GM12891 (cell line): Measurements from ENCODE around the gene VPS13A.
"Not testable (repeated sequence)": the region's sequence is repeated elsewhere in the genome, so short reads cannot be mapped to it uniquely, and the experiment has no call there.

Experiments
- DNase-seq: peaks from one replicate; pipeline ENCODE4 v3.0.0; 2011; ENCODE audit warnings: low spot score; ENCODE audit not compliant: insufficient read length
- FAIRE-seq: peaks from 2 replicates; lab custom pipeline; 2011; peaks lifted over from hg19 to GRCh38; lab: Jason Lieb, UNC
- PAX5 ChIP-seq: IDR thresholded peaks from 2 replicates; pipeline ENCODE4 v1.6.1; 2011; ENCODE audit warnings: low read length, moderate library complexity, mild to moderate bottlenecking; ENCODE audit not compliant: insufficient read depth, severe bottlenecking
- POLR2A ChIP-seq: IDR thresholded peaks from 2 replicates; pipeline ENCODE4 v1.6.1; 2011; ENCODE audit warnings: low read depth, low read length, control low read depth
- POLR2AphosphoS5 ChIP-seq: IDR thresholded peaks from 2 replicates; pipeline ENCODE4 v1.6.1; 2011; ENCODE audit warnings: low read depth, low read length, control low read depth
- POU2F2 ChIP-seq: IDR thresholded peaks from 2 replicates; pipeline ENCODE4 v1.6.1; 2011; ENCODE audit warnings: low read depth, mild to moderate bottlenecking, control low read depth, low read length, moderate library complexity
- SPI1 ChIP-seq: IDR thresholded peaks from 2 replicates; pipeline ENCODE4 v1.6.1; 2011; ENCODE audit warnings: low read depth, low read length, control low read depth
- TAF1 ChIP-seq: IDR thresholded peaks from 2 replicates; pipeline ENCODE4 v1.6.1; 2011; ENCODE audit warnings: low read depth, low read length, control low read depth

Gene VPS13A

GRCh38 chr9:77374266-77374665, 196.9 kb downstream of the VPS13A start:
- no peak for FAIRE-seq
- no peak for DNase-seq
- TF ChIP-seq SPI1, result no peak
- TF ChIP-seq POU2F2, result no peak
- TF ChIP-seq TAF1, result no peak
- TF ChIP-seq POLR2AphosphoS5, result no peak
- no peak for TF ChIP-seq PAX5
- TF ChIP-seq POLR2A, result no peak

GRCh38 chr9:77375956-77376532, 198.7 kb downstream of the VPS13A start:
- DNase-seq (no peak), FAIRE-seq (no peak)
- TF ChIP-seq SPI1, result no peak
- TF ChIP-seq TAF1, result no peak
- TF ChIP-seq PAX5, result no peak
- no peak for TF ChIP-seq POLR2A
- no peak for TF ChIP-seq POU2F2
- TF ChIP-seq POLR2AphosphoS5, result no peak

GRCh38 chr9:77384406-77384805, 207.1 kb downstream of the VPS13A start:
- no peak for DNase-seq
- TF ChIP-seq PAX5 (no peak), TAF1 (no peak), POLR2AphosphoS5 (no peak), SPI1 (no peak), POLR2A (no peak), POU2F2 (no peak)
- FAIRE-seq, result no peak

- FAIRE-seq, result no peak
- no peak for TF ChIP-seq POU2F2
- TF ChIP-seq SPI1, result no peak
- TF ChIP-seq POLR2A, result no peak
- TF ChIP-seq POLR2AphosphoS5, result no peak
- no peak for TF ChIP-seq TAF1
- TF ChIP-seq PAX5, result no peak
- DNase-seq, result no peak
Measured at GRCh38 chr9:77386187-77386586, 208.9 kb downstream of the VPS13A start.

GRCh38 chr9:77391834-77392233, 214.5 kb downstream of the VPS13A start:
- peak; percentile 26 for FAIRE-seq
- TF ChIP-seq POLR2AphosphoS5, result no peak
- TF ChIP-seq PAX5, result no peak
- TF ChIP-seq TAF1, result no peak
- no peak for TF ChIP-seq SPI1
- TF ChIP-seq POU2F2, result no peak
- no peak for TF ChIP-seq POLR2A
- no peak for DNase-seq

- FAIRE-seq (no peak), DNase-seq (no peak)
- TF ChIP-seq PAX5, result no peak
- no peak for TF ChIP-seq SPI1
- no peak for TF ChIP-seq POLR2A
- TF ChIP-seq POU2F2, result no peak
- no peak for TF ChIP-seq POLR2AphosphoS5
- no peak for TF ChIP-seq TAF1
Measured at GRCh38 chr9:77392328-77392727, 215.0 kb downstream of the VPS13A start.

GRCh38 chr9:77398581-77398980, 221.2 kb downstream of the VPS13A start:
- FAIRE-seq, DNase-seq: not testable (repeated sequence)

- TF ChIP-seq TAF1 (no peak), POLR2AphosphoS5 (no peak), PAX5 (no peak), SPI1 (no peak), POU2F2 (no peak)
- FAIRE-seq (no peak), DNase-seq (no peak)
Measured at GRCh38 chr9:77399964-77400363, 222.6 kb downstream of the VPS13A start.

GRCh38 chr9:77402286-77402685, 225.0 kb downstream of the VPS13A start:
- no peak for DNase-seq
- FAIRE-seq, result no peak
- no peak for TF ChIP-seq POU2F2
- no peak for TF ChIP-seq POLR2AphosphoS5
- no peak for TF ChIP-seq TAF1
- no peak for TF ChIP-seq POLR2A
- TF ChIP-seq SPI1, result no peak
- no peak for TF ChIP-seq PAX5

GRCh38 chr9:77403239-77403638, 225.9 kb downstream of the VPS13A start:
- FAIRE-seq, result no peak
- TF ChIP-seq POU2F2 (no peak), POLR2AphosphoS5 (no peak), POLR2A (no peak), PAX5 (no peak), TAF1 (no peak), SPI1 (no peak)
- no peak for DNase-seq

- not testable (repeated sequence) for FAIRE-seq, DNase-seq
Measured at GRCh38 chr9:77408521-77408920, 231.2 kb downstream of the VPS13A start.

GRCh38 chr9:77417566-77417965, 240.2 kb downstream of the VPS13A start:
- TF ChIP-seq TAF1, result no peak
- TF ChIP-seq POLR2AphosphoS5, result no peak
- TF ChIP-seq PAX5, result no peak
- no peak for TF ChIP-seq POU2F2
- TF ChIP-seq SPI1, result no peak
- TF ChIP-seq POLR2A, result no peak
- DNase-seq (no peak), FAIRE-seq (no peak)
